ENCODE data around the gene DGKB. TPM values are rescaled to one million over a fixed set of nuclear protein-coding genes. Genes with fewer than 3 reads are reported as not detected.

Gene DGKB
- total RNA-seq, 1 experiment from 2014 or later: not detected

GRCh38 chr7:14766747-14767146 is 135.8 kb downstream of the DGKB start:
- no peak for TF ChIP-seq CTCF (IDR thresholded peaks at IDR 0.05; ENCODE audit: unreplicated experiment)
- no peak for DNase-seq
- H3K27ac Mint-ChIP-seq (ENCODE audit: unreplicated experiment): no peak overlapping the region
- BruUV-seq (replicated peaks): no TSS peak
- peaks cover 3% of the 10 kb centered on the region for H3K9me3 Mint-ChIP-seq (ENCODE audit: low read depth, unreplicated experiment)
- no peaks in the 10 kb centered on the region for H3K27me3 Mint-ChIP-seq (ENCODE audit: unreplicated experiment)
- intact Hi-C loops (cut with micrococcal nuclease; ENCODE audit: unreplicated experiment): no loop called here
- H3K36me3 Mint-ChIP-seq (ENCODE audit: insufficient read depth, unreplicated experiment): no peaks in the 10 kb centered on the region
- H3K4me1 Mint-ChIP-seq (ENCODE audit: low read depth, unreplicated experiment): peaks cover 3% of the 10 kb centered on the region
- no peak overlapping the region for H3K4me3 Mint-ChIP-seq (ENCODE audit: low read depth, unreplicated experiment)
- CTCF ChIA-PET: interaction anchor here (0.6 kb wide), 1 partner anchor 719 kb away, joined by 3 read pairs; no protein-coding TSS in a partner anchor

- Mint-ChIP-seq H3K4me3 (ENCODE audit: low read depth, unreplicated experiment) (no peak overlapping the region), H3K4me1 (ENCODE audit: low read depth, unreplicated experiment) (peaks cover 9% of the 10 kb centered on the region), H3K27me3 (ENCODE audit: unreplicated experiment) (no peaks in the 10 kb centered on the region), H3K9me3 (ENCODE audit: low read depth, unreplicated experiment) (peaks cover 3% of the 10 kb centered on the region), H3K36me3 (ENCODE audit: insufficient read depth, unreplicated experiment) (no peaks in the 10 kb centered on the region), H3K27ac (ENCODE audit: unreplicated experiment) (no peak overlapping the region)
- intact Hi-C loops (cut with micrococcal nuclease; ENCODE audit: unreplicated experiment): no loop called here
- CTCF ChIA-PET: no interaction called here
- DNase-seq: no peak
- no peak for TF ChIP-seq CTCF (IDR thresholded peaks at IDR 0.05; ENCODE audit: unreplicated experiment)
- BruUV-seq (replicated peaks): no TSS peak
These were observed 136.8 kb downstream of the DGKB start for GRCh38 chr7:14765731-14766130.

GRCh38 chr7:14762561-14762960 is 140.0 kb downstream of the DGKB start:
- CTCF ChIA-PET: no interaction called here
- Mint-ChIP-seq H3K9me3 (ENCODE audit: low read depth, unreplicated experiment) (peaks cover 3% of the 10 kb centered on the region), H3K4me3 (ENCODE audit: low read depth, unreplicated experiment) (no peak overlapping the region), H3K4me1 (ENCODE audit: low read depth, unreplicated experiment) (peaks cover 9% of the 10 kb centered on the region), H3K27ac (ENCODE audit: unreplicated experiment) (no peak overlapping the region), H3K27me3 (ENCODE audit: unreplicated experiment) (no peaks in the 10 kb centered on the region), H3K36me3 (ENCODE audit: insufficient read depth, unreplicated experiment) (no peaks in the 10 kb centered on the region)
- TF ChIP-seq CTCF (IDR thresholded peaks at IDR 0.05; ENCODE audit: unreplicated experiment): no peak
- no TSS peak for BruUV-seq (replicated peaks)
- no peak for DNase-seq
- intact Hi-C loops (cut with micrococcal nuclease; ENCODE audit: unreplicated experiment): no loop called here

- intact Hi-C loops (cut with micrococcal nuclease; ENCODE audit: unreplicated experiment): no loop called here
- DNase-seq: no peak
- CTCF ChIA-PET: no interaction called here
These were observed 140.8 kb downstream of the DGKB start for GRCh38 chr7:14761510-14762296.

More at GRCh38 chr7:14761510-14762296, 140.8 kb downstream of the DGKB start:
- Mint-ChIP-seq H3K27ac (ENCODE audit: unreplicated experiment) (no peak overlapping the region), H3K4me1 (ENCODE audit: low read depth, unreplicated experiment) (peaks cover 9% of the 10 kb centered on the region), H3K4me3 (ENCODE audit: low read depth, unreplicated experiment) (no peak overlapping the region), H3K9me3 (ENCODE audit: low read depth, unreplicated experiment) (peaks cover 3% of the 10 kb centered on the region), H3K36me3 (ENCODE audit: insufficient read depth, unreplicated experiment) (no peaks in the 10 kb centered on the region), H3K27me3 (ENCODE audit: unreplicated experiment) (no peaks in the 10 kb centered on the region)
- TF ChIP-seq CTCF (IDR thresholded peaks at IDR 0.05; ENCODE audit: unreplicated experiment): no peak
- BruUV-seq (replicated peaks): no TSS peak
